Measurements from ENCODE around the gene MUC7. TPM values are rescaled to one million over a fixed set of nuclear protein-coding genes. Genes with fewer than 3 reads are reported as not detected.

The MUC7 gene
- total RNA-seq, 2 donors from 2014 or later, result not detected

- DNase-seq (no peak), ATAC-seq (no peak)
- no peaks in the 10 kb centered on the region for H3K36me3 ChIP-seq (replicated peaks in 1 of 2; ENCODE audit: insufficient read depth in 1 of 2, low read depth in 2 of 2)
- H3K27me3 ChIP-seq, result no peaks in the 10 kb centered on the region
- no peak for TF ChIP-seq CTCF (IDR thresholded peaks at IDR 0.05)
- no peak for TF ChIP-seq POLR2A (IDR thresholded peaks at IDR 0.05)
- H3K27ac ChIP-seq, result no peak overlapping the region
- H3K4me3 ChIP-seq, result no peak overlapping the region
- no peaks in the 10 kb centered on the region for H3K9me3 ChIP-seq
- 35 to 53% methylated on average over 3 of the region's 3 CpGs for WGBS, 2 donors
- H3K4me1 ChIP-seq, result no peaks in the 10 kb centered on the region
- intact Hi-C loops (cut with DNase I), result no loop called here
These were observed 46.7 kb downstream of the MUC7 start for GRCh38 chr4:70518716-70519115.

GRCh38 chr4:70522626-70523025 lies 50.6 kb downstream of the MUC7 start:
- Histone ChIP-seq H3K4me3 (no peak overlapping the region), H3K27ac (no peak overlapping the region), H3K27me3 (no peaks in the 10 kb centered on the region), H3K36me3 (replicated peaks in 1 of 2; ENCODE audit: insufficient read depth in 1 of 2, low read depth in 2 of 2) (no peaks in the 10 kb centered on the region), H3K4me1 (no peaks in the 10 kb centered on the region), H3K9me3 (no peaks in the 10 kb centered on the region)
- DNase-seq, result no peak
- intact Hi-C loops (cut with DNase I), result no loop called here
- WGBS, 2 donors, result 67 to 68% methylated on average over 7 of the region's 7 CpGs
- no peak for TF ChIP-seq CTCF (IDR thresholded peaks at IDR 0.05)
- TF ChIP-seq POLR2A (IDR thresholded peaks at IDR 0.05), result no peak
- ATAC-seq, result no peak

- intact Hi-C loops (cut with DNase I), result no loop called here
- ATAC-seq (no peak), DNase-seq (no peak)
- Histone ChIP-seq H3K27ac (no peak overlapping the region), H3K36me3 (replicated peaks in 1 of 2; ENCODE audit: insufficient read depth in 1 of 2, low read depth in 2 of 2) (no peaks in the 10 kb centered on the region), H3K27me3 (no peaks in the 10 kb centered on the region), H3K9me3 (no peaks in the 10 kb centered on the region), H3K4me1 (no peaks in the 10 kb centered on the region), H3K4me3 (no peak overlapping the region)
- no peak for TF ChIP-seq CTCF (IDR thresholded peaks at IDR 0.05)
- TF ChIP-seq POLR2A (IDR thresholded peaks at IDR 0.05), result no peak
- 49 to 72% methylated on average over 5 of the region's 5 CpGs for WGBS, 2 donors
These were observed 59.0 kb downstream of the MUC7 start for GRCh38 chr4:70530997-70531396.

GRCh38 chr4:70531981-70532380 lies 60.0 kb downstream of the MUC7 start:
- intact Hi-C loops (cut with DNase I), result no loop called here
- ATAC-seq (no peak), DNase-seq (no peak)
- H3K27me3 ChIP-seq, result no peaks in the 10 kb centered on the region
- no peaks in the 10 kb centered on the region for H3K4me1 ChIP-seq
- H3K9me3 ChIP-seq, result no peaks in the 10 kb centered on the region
- WGBS, 2 donors, result 49 to 85% methylated on average over 2 of the region's 2 CpGs
- no peak for TF ChIP-seq CTCF (IDR thresholded peaks at IDR 0.05)
- TF ChIP-seq POLR2A (IDR thresholded peaks at IDR 0.05), result no peak
- no peak overlapping the region for H3K4me3 ChIP-seq
- no peak overlapping the region for H3K27ac ChIP-seq
- H3K36me3 ChIP-seq (replicated peaks in 1 of 2; ENCODE audit: insufficient read depth in 1 of 2, low read depth in 2 of 2), result no peaks in the 10 kb centered on the region

Other genes starting within 250 kb of the MUC7 start
- gene FDCSP, start 246.1 kb upstream of the MUC7 start, total RNA-seq, result not detected
- not detected for gene CSN3, start 229.6 kb upstream of the MUC7 start, total RNA-seq
- not detected for gene CABS1, start 137.2 kb upstream of the MUC7 start, total RNA-seq
- not detected for gene SMR3A, start 111.4 kb upstream of the MUC7 start, total RNA-seq
- not detected for gene SMR3B, start 89.1 kb upstream of the MUC7 start, total RNA-seq
- 1 to 10 TPM in 1 of 2 donors, not detected in 1; 2.1 TPM for gene OPRPN, start 74.3 kb upstream of the MUC7 start, total RNA-seq
- gene AMTN, start 46.4 kb downstream of the MUC7 start, total RNA-seq, result not detected
- gene AMBN, start 120.1 kb downstream of the MUC7 start, total RNA-seq, result not detected
- 1 to 10 TPM in 1 of 2 donors, under 1 TPM in 1; 0.99 to 2.3 TPM for gene ENAM, start 156.5 kb downstream of the MUC7 start, total RNA-seq
- gene JCHAIN, start 194.3 kb downstream of the MUC7 start, total RNA-seq, result 10 to 100 TPM; 13.2 to 27.7 TPM
- gene UTP3, start 216.3 kb downstream of the MUC7 start, total RNA-seq, result 10 to 100 TPM; 12.5 to 15.5 TPM
- gene RUFY3, start 249.8 kb downstream of the MUC7 start, total RNA-seq, result 10 to 100 TPM; 46.4 to 62.6 TPM

Measured in body of pancreas (tissue), 4 donors.